Neural progenitor cell (in vitro differentiated cells): Measurements from ENCODE around the gene MRPL32.

Experiments used
- CTCF ChIP-seq: fragments of 200-600 bp; sonication (generic); IDR thresholded peaks from 2 replicates; pipeline ENCODE4 v1.5.1; 2017; ENCODE audit warnings: antibody characterized with exemption, mild to moderate bottlenecking
- EZH2 ChIP-seq: fragments of 200-600 bp; sonication (generic); IDR thresholded peaks from 2 replicates; pipeline ENCODE4 v1.6.1; 2017; ENCODE audit warnings: antibody characterized with exemption, mild to moderate bottlenecking, moderate library complexity
- EZH2phosphoT487 ChIP-seq: fragments of 200-600 bp; sonication (generic); IDR thresholded peaks from 2 replicates; pipeline ENCODE4 v1.6.1; 2017; ENCODE audit warnings: antibody characterized with exemption

DNA sequence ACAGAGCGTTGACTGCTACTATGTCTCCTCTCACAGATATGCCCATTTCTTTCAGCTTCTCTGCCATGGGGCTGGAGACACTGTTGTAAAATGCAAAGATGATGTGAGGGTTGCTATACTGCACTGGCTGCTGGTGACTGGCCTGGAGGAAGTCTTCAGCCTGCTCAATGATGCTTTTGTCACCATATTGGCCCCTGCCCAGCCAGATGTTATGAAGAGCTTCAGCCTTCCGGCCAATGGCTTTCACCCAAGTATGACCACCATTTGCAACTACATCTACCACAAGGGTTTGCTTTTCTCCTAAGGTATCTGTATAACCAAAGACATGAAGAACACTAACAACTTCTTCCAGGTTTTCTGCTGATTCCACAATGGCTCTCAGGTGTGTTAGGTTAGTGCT lies 21.9 kb upstream of the MRPL32 start:
- TF ChIP-seq CTCF (no peak), EZH2 (no peak), EZH2phosphoT487 (no peak)
